Kidney capillary endothelial cell (primary cell): Measurements from ENCODE around the gene FYB2.
"Not testable (repeated sequence)": the region's sequence is repeated elsewhere in the genome, so short reads cannot be mapped to it uniquely, and the experiment has no call there.

Experiments
- DNase-seq: peaks from one replicate; pipeline ENCODE4 v3.0.0-alpha.2; 2018; ENCODE audit warnings: low spot score

Gene FYB2

DNA sequence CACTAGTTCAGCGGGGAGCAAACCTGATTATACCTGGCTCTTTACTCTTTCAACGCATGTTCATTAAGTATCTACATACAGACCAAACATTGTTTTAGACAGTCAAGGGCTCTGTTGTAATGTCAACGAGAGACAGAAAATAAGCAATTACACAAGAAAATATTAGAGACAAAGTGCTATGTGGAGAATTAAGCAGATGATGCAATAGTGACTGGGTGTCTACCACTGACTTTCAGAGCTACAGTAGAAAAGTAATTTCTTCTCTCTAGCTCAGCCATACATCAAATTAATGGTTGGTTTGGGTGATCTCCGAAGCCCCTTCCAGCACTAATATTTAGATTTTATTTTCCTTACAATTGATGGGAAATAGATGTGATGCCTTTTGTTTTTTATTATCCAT is 23.3 kb downstream of the FYB2 start:
- DNase-seq: no peak

- no peak for DNase-seq
These were observed 29.2 kb downstream of the FYB2 start for GRCh38 chr1:56790036-56790435.

DNA sequence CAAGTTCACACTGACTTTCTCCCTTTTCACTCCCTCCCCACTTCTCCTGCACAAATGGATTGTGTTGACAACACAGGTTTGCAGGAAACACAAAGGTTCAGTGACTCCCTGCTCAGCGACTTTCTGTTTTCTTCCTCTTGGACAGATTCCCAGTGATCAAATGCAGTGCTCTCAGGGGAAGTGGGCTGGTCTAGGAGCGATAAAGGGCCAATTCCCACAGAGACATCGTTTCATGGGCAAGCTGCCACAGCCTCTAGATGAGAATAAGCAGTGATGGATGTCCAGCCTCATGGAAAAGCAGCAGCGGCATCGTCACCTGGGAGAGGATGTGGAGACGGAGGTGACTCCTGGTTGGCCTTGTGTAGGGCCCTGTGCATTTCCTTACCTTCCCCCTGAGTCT is 30.6 kb downstream of the FYB2 start:
- peak; percentile 7 for DNase-seq

GRCh38 chr1:56788102-56788501 is 31.1 kb downstream of the FYB2 start:
- no peak for DNase-seq

DNA sequence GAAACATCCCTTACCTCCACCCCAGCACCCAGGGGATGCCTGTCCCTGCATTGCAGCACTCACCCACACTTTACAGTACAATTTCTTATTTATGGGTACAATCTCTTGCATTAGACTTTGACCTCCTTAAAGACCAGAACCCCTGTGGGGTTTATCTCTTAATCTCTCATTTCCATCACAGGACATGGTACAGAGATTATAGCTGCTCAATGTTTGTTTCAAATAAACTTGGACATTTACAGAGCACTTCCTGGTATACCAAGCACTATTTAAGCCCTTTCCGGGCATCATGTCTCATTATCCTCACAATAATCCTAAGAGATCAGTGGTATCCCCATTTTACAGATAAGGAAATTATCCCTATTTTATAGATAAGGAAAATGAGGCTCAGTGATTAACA is 31.9 kb downstream of the FYB2 start:
- DNase-seq: no peak

DNA sequence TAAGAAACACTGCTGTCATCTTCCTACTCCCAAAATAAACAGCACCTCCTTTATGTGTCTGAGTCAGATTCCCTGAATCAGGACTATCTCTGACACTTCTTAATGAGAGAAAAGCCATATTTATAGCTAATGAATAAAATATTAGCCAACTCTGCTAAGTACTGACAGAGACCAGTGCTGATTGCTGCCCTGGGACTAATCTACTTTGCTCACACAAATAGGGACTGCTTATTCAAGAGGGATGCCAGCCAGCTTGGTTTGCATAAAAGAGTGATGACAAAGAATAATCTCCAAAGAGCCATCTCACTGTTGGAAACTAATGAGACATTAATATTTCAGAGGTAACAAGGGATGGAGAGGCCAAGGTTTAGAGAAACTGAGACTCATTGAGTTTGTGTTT is 36.4 kb downstream of the FYB2 start:
- DNase-seq: no peak

- no peak for DNase-seq
These were observed 38.4 kb downstream of the FYB2 start for GRCh38 chr1:56780826-56781225.

GRCh38 chr1:56780128-56780750 is 39.0 kb downstream of the FYB2 start:
- DNase-seq: no peak

- DNase-seq: no peak
These were observed 41.2 kb downstream of the FYB2 start for GRCh38 chr1:56777972-56778371.

- DNase-seq: not testable (repeated sequence)
These were observed 44.5 kb downstream of the FYB2 start for GRCh38 chr1:56774732-56775131.

- no peak for DNase-seq
These were observed 45.1 kb downstream of the FYB2 start for GRCh38 chr1:56774067-56774609.

DNA sequence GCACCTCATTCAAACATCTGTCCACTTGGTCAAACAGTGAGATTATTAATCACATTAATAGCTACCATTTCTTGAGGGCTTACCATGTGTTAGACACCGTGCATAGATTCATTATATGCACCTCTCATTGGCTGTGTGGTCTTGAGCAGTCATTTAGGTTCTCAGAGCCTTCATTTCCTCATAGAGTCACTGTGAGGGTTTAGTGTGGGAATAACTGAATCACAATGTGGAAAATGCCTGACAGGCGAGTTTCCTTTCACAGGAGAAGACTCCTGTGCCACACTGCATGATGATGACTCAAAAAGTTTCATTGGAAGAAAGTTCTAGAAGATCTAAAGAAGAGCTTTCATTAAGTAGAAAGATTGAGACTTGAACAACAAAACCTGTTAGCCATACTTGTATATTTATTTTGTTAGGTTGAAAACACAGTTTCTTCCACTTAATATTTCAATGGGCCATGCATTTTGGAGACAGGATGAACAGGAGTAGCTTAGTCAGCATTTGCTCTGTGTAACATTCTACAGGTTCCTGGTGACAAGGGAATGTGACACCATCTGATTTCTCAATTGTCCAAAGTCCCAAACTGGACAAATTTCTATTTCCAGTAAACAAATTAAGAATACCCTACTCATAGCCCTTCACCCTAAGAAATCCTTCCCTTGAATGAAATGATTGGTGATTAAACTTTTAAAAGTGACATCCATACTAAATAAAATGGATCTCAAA is 45.7 kb downstream of the FYB2 start:
- DNase-seq: no peak

GRCh38 chr1:56771717-56772116 is 47.5 kb downstream of the FYB2 start:
- DNase-seq: no peak

DNA sequence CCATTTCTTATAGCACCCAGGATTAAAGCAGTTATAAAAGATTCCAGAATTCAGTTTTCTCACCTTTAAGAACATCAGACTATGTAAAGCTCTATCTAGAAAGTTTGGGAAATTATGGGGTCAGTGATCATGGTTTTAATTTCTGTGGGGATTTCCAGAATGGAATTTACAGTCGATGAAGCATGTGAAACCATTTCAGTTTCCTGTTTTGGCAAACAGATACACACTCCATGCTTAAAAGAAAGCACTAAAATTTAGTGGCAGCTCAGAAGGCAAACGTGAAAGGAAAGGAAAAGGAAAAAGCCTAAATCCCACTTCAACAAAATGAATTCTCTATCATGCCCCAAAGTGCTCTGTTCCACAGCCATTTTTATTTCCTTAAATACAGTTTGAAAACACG is 60.4 kb downstream of the FYB2 start:
- DNase-seq: no peak

GRCh38 chr1:56758135-56758534 is 61.1 kb downstream of the FYB2 start:
- no peak for DNase-seq

DNA sequence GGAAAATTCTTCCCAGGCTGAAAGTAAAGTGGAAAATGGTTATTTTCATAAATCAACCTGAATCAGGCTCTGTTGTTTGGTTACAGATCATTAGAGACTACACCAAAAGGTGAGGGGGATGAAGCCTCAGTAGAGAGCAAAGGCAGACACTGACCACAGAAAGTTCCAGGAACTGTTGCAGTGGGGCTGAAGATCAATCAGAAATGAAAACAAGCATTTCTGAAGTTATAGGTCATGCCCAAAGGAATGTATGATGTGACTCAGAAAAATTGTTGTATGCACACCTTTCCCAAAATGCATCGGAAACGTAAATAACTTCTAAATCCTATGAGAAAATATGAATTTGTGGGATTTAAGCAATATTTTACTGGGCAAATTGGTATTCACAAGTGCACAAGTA is 63.3 kb downstream of the FYB2 start:
- no peak for DNase-seq

GRCh38 chr1:56754708-56755479 is 64.3 kb downstream of the FYB2 start:
- no peak for DNase-seq

GRCh38 chr1:56745231-56745630 is 74.0 kb downstream of the FYB2 start:
- no peak for DNase-seq

DNA sequence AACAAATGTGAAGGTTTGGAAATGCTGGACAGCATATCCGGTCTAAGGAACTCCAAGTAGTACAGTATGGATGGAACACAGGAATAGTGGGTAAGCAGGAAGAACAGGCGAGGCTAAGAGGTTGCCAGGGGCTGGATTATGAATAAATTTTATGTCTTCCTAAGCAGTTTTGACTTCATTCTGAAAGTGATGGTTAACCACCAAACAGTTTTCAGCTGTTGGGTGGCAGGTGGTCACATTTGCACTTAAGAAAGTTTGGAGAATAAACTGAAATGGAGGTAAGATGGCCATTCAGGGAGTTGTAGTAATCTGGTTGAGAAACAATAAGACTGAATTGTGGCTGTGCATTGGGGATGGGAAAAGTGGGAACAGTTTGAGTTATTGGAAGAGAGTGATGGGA is 90.2 kb downstream of the FYB2 start:
- no peak for DNase-seq

DNA sequence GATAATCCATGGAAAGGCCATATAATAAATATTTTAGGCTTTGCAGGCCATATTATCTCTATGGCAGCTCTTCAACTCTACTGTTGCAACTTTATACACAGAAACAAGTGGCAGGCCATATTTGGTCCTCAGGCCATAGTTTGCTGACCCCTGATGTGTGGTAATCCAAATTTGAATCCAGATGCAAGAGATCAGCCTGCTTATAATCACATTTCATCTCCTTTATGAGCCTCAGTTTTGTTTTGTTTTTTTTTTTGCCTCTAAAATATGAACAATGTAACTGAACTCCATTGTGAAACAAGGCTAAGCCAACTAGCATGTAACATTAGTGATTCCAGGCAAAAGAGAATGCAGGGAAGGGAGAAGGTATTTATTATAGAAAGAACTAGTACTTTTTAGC is 92.5 kb downstream of the FYB2 start:
- DNase-seq: no peak

- no peak for DNase-seq
These were observed 100.0 kb downstream of the FYB2 start for GRCh38 chr1:56719171-56719570.

DNA sequence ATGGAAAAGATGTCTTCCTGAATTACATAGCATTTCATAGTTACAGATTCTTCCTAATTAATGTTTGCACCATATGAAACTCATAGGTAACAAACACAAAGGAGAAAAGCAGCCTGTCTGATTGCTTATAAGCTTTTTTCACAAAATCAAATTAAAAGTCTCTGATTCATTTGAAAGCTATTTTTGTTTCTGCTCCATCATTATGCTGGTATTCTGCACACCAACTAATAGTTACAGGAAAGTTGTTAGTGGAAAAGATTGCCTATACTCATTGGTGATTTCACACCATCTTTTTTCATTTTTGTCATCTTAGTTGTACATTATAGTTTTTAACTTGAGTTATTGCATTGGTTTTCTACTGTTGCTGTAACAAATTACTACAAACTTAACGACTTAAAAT is 104.0 kb downstream of the FYB2 start:
- no peak for DNase-seq

GRCh38 chr1:56713112-56713511 is 106.1 kb downstream of the FYB2 start:
- no peak for DNase-seq
